ENCODE measurements around the gene GPI. TPM values are rescaled to one million over a fixed set of nuclear protein-coding genes. Genes with fewer than 3 reads are reported as not detected.

Gene GPI
- total RNA-seq, 4 donors from 2014 or later: 41.5 to 120 (median 95.2) TPM

DNA sequence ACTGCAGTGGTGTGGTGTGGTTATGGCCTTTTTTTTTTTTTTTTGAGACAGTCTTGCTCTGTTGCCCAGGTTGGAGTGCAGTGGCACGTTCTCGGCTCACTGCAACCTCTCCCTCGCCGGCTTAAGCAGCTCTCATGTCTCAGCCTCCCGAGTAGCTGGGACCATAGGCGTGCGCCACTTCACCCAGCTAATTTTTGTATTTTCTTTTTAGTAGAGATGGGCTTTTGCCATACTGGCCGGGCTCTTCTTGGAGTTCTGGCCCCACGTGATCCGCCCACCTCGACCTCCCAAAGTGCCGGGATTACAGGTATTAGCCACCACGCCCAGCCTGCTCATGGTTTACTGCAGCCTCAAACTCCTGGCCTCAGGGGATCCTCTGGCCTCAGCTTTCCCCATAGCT lies 46.2 kb downstream of the GPI start:
- Histone ChIP-seq H3K27me3 (no peaks in the 10 kb centered on the region), H3K9me3 (no peaks in the 10 kb centered on the region), H3K4me3 (no peak overlapping the region), H3K36me3 (no peaks in the 10 kb centered on the region), H3K27ac (no peak overlapping the region), H3K4me1 (no peaks in the 10 kb centered on the region)
- TF ChIP-seq, protein P1, sequence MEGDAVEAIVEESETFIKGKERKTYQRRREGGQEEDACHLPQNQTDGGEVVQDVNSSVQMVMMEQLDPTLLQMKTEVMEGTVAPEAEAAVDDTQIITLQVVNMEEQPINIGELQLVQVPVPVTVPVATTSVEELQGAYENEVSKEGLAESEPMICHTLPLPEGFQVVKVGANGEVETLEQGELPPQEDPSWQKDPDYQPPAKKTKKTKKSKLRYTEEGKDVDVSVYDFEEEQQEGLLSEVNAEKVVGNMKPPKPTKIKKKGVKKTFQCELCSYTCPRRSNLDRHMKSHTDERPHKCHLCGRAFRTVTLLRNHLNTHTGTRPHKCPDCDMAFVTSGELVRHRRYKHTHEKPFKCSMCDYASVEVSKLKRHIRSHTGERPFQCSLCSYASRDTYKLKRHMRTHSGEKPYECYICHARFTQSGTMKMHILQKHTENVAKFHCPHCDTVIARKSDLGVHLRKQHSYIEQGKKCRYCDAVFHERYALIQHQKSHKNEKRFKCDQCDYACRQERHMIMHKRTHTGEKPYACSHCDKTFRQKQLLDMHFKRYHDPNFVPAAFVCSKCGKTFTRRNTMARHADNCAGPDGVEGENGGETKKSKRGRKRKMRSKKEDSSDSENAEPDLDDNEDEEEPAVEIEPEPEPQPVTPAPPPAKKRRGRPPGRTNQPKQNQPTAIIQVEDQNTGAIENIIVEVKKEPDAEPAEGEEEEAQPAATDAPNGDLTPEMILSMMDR (IDR thresholded peaks at IDR 0.05): no peak
- TF ChIP-seq POLR2A (IDR thresholded peaks at IDR 0.05): no peak
- DNase-seq: no peak
- intact Hi-C loops (cut with DNase I; ENCODE audit: low total_unique reads): no loop called here

GRCh38 chr19:34416021-34416545 lies 51.1 kb downstream of the GPI start:
- H3K4me3 ChIP-seq: no peak overlapping the region
- no peak overlapping the region for H3K27ac ChIP-seq
- no peaks in the 10 kb centered on the region for H3K9me3 ChIP-seq
- intact Hi-C loops (cut with DNase I; ENCODE audit: low total_unique reads): no loop called here
- H3K4me1 ChIP-seq: no peaks in the 10 kb centered on the region
- DNase-seq: no peak
- TF ChIP-seq POLR2A (IDR thresholded peaks at IDR 0.05): no peak
- TF ChIP-seq, protein P1 (IDR thresholded peaks at IDR 0.05): no peak
- no peaks in the 10 kb centered on the region for H3K27me3 ChIP-seq
- no peaks in the 10 kb centered on the region for H3K36me3 ChIP-seq

GRCh38 chr19:34418300-34418699 lies 53.3 kb downstream of the GPI start:
- intact Hi-C loops (cut with DNase I; ENCODE audit: low total_unique reads): no loop called here
- no peak for TF ChIP-seq POLR2A (IDR thresholded peaks at IDR 0.05)
- TF ChIP-seq, protein P1 (IDR thresholded peaks at IDR 0.05): no peak

DNA sequence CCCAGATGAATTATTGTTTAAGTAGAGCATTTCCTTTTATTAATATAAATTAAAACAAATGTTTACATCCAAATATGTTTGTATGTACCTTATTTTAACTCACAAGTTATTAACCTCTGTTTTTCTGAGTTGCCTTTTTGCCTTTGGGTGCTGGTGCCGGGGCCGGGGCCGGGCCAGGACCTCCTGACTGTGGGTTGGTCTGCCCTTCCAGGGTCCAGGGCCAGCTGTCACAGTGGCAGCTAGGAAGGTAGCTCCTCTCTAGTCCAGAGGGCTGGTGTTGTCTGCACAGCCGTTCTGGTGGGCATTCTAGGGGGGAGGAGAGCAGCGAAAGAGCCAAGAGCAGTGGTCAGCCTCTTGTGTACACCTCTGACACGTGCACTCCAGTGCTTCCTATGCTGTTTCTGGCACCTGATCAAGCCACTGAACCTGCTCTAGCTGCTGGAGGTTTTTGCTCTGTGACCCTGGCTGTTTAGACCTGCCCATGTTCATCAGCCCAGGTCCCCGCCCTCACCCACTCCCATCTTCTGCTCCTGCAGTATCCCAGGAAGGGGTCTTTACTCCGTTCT lies 61.2 kb downstream of the GPI start:
- Histone ChIP-seq H3K4me1 (peaks cover 2 to 3% of the 10 kb centered on the region in 2 donors), H3K27me3 (no peaks in the 10 kb centered on the region), H3K27ac (no peak overlapping the region), H3K9me3 (no peaks in the 10 kb centered on the region), H3K36me3 (no peaks in the 10 kb centered on the region), H3K4me3 (no peak overlapping the region)
- intact Hi-C loops (cut with DNase I; ENCODE audit: low total_unique reads): no loop called here
- TF ChIP-seq POLR2A (IDR thresholded peaks at IDR 0.05): no peak
- TF ChIP-seq, protein P1 (IDR thresholded peaks at IDR 0.05): no peak
- no peak for DNase-seq

More at GRCh38 chr19:34418300-34418699, 53.3 kb downstream of the GPI start:
- Histone ChIP-seq H3K9me3 (no peaks in the 10 kb centered on the region), H3K27ac (no peak overlapping the region), H3K27me3 (no peaks in the 10 kb centered on the region), H3K4me1 (no peaks in the 10 kb centered on the region), H3K36me3 (no peaks in the 10 kb centered on the region), H3K4me3 (no peak overlapping the region)
- DNase-seq: no peak

- peak in 1 of 2 donors; percentile 17 for DNase-seq
- H3K27ac ChIP-seq: peak overlapping the region; percentile 85 to 86
- H3K36me3 ChIP-seq: no peaks in the 10 kb centered on the region
- intact Hi-C loops (cut with DNase I; ENCODE audit: low total_unique reads): no loop called here
- H3K9me3 ChIP-seq: no peaks in the 10 kb centered on the region
- peak overlapping the region; percentile 52 to 88 for H3K4me3 ChIP-seq
- no peaks in the 10 kb centered on the region for H3K27me3 ChIP-seq
- peaks cover 2 to 3% of the 10 kb centered on the region in 2 donors for H3K4me1 ChIP-seq
- TF ChIP-seq POLR2A (IDR thresholded peaks at IDR 0.05): no peak
- TF ChIP-seq, protein P1 (IDR thresholded peaks at IDR 0.05): peak in 1 of 4 experiments; percentile 12
Observed at GRCh38 chr19:34428549-34429285, 63.7 kb downstream of the GPI start.

All from uterus (tissue), 4 donors.